Measurements from ENCODE around the gene PAX7. TPM values are rescaled to one million over a fixed set of nuclear protein-coding genes. Genes with fewer than 3 reads are reported as not detected.
"Not testable (repeated sequence)": the region's sequence is repeated elsewhere in the genome, so short reads cannot be mapped to it uniquely, and the experiment has no call there.

PAX7 gene
- total RNA-seq, 1 donor from 2014 or later: not detected

GRCh38 chr1:18766328-18766727 is 135.7 kb downstream of the PAX7 start:
- DNase-seq: no peak

- DNase-seq: not testable (repeated sequence)
Observed at GRCh38 chr1:18767576-18767975, 136.9 kb downstream of the PAX7 start.

- no peak for DNase-seq
Observed at GRCh38 chr1:18768086-18768485, 137.4 kb downstream of the PAX7 start.

GRCh38 chr1:18769140-18769539 is 138.5 kb downstream of the PAX7 start:
- no peak for DNase-seq

GRCh38 chr1:18770799-18771198 is 140.2 kb downstream of the PAX7 start:
- no peak for DNase-seq

- DNase-seq: no peak
Observed at GRCh38 chr1:18773753-18774152, 143.1 kb downstream of the PAX7 start.

GRCh38 chr1:18775341-18775740 is 144.7 kb downstream of the PAX7 start:
- no peak for DNase-seq

DNA sequence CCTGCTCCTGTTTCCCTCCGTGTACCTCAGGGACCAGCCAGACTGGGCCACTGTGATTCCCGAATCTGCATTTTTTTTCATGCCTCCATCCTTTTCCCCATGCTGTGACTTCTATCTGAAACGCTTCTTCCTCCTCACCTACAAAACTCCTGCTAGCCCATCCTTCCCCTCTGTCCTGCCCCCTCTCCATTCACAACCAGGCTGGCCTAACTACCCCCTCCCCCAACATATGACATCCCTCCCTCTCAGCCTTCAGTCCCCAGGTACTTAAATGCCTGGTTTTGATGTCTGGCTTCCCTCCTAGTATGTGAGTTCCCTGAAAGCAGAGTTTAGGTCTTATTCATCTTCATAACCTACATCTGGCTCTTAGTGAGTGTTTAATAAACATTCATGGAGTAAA is 146.1 kb downstream of the PAX7 start:
- no peak for DNase-seq

DNA sequence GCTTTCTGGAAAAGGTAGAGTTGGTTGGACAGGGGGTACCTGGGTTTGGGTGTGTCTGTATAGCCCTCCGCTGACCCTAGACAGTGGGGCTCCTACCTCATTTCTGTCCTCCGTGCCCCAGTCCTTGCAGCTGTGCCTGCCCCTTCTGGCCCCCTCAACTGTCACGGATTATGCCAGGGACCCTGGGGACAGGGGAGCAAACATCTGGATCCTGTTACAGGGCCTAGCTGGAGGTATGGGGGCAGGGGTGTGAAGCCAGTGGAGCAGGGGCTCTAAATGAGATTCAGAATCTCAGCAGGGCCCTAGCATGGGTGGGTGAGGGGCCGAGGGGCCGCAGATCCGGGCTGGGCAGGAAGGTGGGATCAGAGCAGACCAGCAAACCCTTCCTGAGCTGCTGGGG is 147.8 kb downstream of the PAX7 start:
- DNase-seq: no peak

- no peak for DNase-seq
Observed at GRCh38 chr1:18781031-18781430, 150.4 kb downstream of the PAX7 start.

DNA sequence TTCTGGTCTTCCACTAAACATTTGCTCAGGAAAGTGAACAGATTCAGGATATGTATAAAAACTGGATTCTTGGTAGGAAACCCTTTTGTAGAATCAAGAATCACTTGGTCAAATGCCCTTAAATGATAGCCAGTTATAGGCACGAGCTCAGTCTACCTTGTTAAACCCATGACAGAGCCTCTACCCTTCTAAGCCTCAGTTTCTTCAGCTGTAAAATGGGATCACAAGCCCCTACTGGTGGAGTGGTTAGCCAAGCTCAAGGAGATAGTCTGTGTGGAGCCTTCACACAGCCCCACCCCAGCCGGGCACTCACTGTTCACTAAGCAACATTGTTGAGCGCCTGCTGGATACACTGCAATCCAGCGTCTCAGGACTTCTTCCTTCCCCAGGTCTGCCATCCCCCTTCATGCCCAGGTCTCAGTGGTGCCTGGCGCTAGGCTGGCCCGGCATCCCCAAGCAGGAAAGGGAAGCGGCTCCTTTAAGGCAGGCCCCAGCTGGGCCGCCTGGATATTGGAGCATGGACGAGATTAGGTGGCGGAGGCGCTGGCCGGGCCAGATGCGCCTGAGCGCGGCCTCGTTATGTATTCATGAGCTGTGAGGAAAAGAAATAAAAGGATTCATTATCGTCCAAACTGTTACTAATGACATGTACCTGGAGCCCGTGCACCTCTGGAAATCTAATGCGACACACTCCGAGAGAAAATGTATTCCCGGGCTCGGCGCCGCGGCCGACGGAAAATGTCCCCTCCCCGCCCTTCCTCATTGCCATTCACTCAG is 153.2 kb downstream of the PAX7 start:
- DNase-seq: no peak

GRCh38 chr1:18784482-18784831 is 153.8 kb downstream of the PAX7 start:
- DNase-seq: no peak

DNA sequence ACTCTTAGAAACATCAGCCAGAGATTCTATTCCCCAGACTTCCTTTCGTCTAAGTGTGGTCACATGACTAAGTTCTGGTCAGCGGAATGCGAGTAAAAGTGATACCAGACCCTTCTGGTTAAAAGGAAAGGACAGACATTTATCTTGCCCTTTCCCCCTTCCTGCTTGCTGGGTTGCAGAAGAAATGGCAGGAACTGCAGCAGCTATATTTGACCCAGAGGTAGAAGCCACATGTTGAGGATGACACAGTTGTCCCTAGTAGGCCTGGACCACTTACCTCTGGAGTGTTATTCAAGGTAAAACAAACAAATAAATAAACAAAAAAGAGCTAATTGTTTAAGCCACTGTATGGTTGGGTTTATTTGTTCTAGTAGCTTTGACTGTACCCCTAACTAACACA is 155.5 kb downstream of the PAX7 start:
- no peak for DNase-seq

GRCh38 chr1:18787825-18788385 is 157.3 kb downstream of the PAX7 start:
- no peak for DNase-seq

- DNase-seq: no peak
Observed at GRCh38 chr1:18789246-18789645, 158.6 kb downstream of the PAX7 start.

DNA sequence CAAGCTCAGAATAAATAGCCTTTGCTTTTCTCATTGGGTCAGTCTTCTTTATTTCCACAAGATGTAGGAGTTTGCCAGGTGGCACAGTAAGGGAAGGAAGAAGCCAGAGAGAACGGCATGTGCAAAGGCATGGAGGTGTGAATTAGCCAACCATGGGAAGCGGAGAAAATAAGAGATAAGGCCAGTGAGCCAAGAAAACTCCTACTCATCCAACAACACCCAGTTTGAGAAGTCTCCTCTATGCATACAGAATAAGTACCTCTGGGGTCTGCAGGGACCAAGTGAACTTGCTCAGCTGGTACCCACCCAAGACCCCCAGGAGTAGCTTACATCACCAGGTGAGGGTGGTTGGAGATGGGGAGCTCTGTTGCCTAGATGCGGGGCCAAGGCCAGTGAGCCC is 162.1 kb downstream of the PAX7 start:
- no peak for DNase-seq

DNA sequence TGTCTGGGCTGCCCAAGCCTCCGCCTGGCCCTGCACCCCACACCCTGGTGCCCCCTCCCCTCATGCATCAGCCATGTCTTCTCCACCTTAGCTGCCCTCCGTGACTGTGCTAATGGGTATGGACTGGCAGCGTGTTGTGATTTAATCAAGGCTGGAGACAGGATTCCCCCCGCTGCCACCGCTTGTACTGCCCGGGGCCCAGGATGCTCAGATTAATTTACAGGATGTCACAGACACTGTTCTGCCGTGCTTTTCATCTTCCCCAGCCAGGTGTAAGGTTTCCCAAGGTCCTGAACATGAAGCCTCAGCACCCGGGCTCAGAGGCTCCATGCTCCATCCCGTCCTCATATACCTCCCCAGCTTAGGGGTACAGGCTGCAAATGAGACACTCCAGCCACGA is 162.5 kb downstream of the PAX7 start:
- no peak for DNase-seq

DNA sequence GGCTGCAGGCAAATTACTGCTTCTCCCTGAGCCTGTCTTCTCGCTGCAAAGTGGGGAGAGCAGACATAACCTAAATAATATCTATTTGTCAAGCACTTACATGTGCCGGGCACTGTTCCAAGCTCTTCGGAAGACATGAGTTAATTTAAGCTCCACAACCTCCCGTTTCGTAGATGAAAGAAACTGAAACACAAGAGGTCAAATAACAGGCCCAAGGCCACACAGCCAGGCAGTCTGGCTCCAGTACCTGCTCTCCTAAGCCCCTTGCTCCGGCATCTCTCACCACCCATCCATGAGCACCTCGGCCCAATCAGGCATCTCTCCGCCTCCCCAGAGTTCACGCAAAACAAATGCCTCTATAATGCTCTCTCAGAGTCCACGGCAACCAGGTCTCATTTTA is 163.4 kb downstream of the PAX7 start:
- no peak for DNase-seq

- no peak for DNase-seq
Observed at GRCh38 chr1:18794561-18794960, 163.9 kb downstream of the PAX7 start.

GRCh38 chr1:18795002-18795689 is 164.5 kb downstream of the PAX7 start:
- no peak for DNase-seq

DNA sequence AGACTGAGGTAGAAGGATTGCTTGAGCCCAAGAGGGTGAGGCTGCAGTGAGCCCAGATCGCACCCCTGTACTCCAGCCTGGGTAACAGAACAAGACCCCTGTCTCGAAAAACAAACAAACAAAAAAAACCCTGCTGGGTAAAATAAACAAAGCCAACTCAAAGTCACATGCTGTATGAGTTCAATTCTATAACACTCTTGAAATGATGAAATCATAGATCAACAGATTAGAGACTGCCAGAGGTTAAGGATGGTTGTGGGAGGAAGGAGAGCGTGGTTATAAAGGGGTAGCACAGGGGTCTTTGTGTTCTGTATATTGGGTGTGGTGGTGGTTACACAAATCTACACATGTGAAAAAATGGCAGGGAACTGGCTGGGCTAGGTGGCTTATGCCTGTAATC is 166.3 kb downstream of the PAX7 start:
- no peak for DNase-seq
